GM18505 (cell line): Measurements from ENCODE around the gene PLA2G2A.

Source experiments
- ATAC-seq: cut with Tn5 transposase; IDR thresholded peaks from one replicate; pipeline ENCODE4 v1.9.1; 2021; ENCODE audit not compliant: unreplicated experiment
- POLR2A ChIP-seq: IDR thresholded peaks from 4 replicates; pipeline ENCODE4 v1.6.1; 2011; ENCODE audit warnings: borderline replicate concordance; ENCODE audit not compliant: insufficient read depth, insufficient read length; ENCODE audit errors: extremely low read depth

Gene PLA2G2A

GRCh38 chr1:19980314-19980713, 896 bp upstream of the PLA2G2A start:
- no peak for TF ChIP-seq POLR2A
- no peak for ATAC-seq

DNA sequence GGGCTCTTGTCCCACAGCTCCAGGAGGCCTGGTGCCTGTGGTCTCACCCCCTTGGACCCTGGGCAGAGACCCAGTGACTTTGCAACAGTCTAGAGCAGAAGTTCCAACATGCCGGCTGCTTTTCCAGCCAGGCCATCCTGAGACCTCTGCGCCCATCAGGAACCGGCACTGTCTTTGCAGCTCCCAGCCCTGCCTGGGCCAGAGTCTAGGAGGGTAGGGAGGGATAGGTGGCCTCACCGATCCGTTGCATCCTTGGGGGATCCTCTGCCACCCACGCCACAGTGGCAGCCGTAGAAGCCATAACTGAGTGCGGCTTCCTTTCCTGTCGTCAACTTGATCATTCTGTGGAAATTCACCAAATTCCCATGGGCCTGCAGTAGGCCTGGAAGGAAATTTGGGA, 1.3 kb downstream of the PLA2G2A start:
- no peak for TF ChIP-seq POLR2A
- no peak for ATAC-seq

GRCh38 chr1:19976317-19977003, 3.0 kb downstream of the PLA2G2A start:
- no peak for TF ChIP-seq POLR2A
- no peak for ATAC-seq

DNA sequence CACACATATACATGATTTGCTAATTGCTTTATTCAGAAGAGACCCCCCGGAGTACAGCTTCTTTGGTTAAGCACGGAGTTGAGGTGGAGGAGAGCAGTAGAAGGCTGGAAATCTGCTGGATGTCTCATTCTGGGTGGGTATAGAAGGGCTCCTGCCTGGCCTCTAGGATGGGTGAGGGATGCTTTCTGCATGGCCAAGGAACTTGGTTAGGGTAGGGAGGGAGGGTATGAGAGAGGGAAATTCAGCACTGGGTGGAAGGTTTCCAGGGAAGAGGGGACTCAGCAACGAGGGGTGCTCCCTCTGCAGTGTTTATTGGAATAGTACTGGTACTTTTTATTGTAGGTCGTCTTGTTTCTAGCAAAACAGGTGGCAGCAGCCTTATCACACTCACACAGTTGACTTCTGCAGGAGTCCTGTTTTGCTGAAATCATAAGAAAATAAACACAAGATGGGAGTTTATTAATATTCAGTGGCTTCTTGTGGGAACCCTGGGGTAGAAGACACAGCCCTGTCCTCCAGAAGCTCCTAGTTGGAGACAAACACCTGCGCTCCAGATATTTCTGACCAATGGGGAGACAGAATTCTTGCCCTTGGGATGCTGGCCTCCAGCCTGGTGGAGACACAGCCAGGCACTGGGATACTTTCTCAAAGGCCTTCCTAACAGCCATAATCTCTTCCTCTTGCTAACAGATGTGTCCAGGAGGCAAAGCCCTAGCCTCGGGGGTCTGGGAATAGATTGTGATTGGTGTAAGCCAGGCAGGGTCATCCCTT, 3.8 kb downstream of the PLA2G2A start:
- ATAC-seq = no peak
- no peak for TF ChIP-seq POLR2A

DNA sequence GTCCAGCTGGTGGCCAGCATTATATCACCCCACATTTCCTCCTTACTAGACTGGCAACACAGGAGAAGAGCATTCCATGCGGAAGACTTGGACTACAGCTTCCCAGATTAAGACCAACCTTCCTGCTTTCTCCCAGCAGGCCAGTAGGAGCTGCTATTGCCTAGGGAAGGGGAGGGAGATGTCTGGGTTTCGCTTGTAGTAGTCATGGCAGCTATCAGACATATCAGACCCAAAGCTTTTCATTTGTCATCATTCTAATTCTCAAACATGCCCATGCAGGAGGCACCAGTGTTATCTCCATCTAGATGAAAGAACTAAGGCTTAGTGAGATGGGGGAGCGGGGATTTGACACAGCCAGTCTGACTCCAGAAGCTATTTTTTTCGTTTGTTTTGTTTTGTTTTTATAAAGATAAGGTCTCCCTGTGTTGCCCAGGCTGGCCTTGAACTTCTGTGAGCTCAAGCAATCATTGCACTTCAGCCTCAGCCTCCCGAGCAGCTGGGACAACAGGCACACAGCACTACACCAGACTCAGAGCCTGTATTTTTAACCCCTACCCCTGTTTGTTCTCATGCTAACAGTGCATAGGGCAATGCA, 4.5 kb downstream of the PLA2G2A start:
- no peak for TF ChIP-seq POLR2A
- ATAC-seq = no peak

- no peak for TF ChIP-seq POLR2A
- no peak for ATAC-seq
Measured at GRCh38 chr1:19973616-19974015, 5.8 kb downstream of the PLA2G2A start.

DNA sequence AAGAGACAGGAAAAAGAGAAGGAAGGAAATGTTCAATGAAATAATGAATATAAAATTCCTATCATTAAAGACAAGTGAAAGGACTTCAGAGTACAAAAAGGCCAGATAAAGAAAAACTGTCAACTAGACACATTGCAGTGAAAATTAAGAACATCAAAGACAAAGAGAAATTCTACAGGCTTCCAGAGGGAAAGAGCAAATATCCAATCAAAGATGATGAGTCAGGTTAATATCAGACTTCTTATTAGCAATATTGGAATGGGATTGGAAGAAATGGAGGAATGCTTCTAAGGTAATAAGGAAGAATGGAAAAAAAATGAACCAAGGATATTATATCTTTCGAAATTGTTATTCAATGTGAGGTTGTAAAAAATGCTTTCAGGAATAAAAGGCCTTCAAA, 7.8 kb downstream of the PLA2G2A start:
- no peak for TF ChIP-seq POLR2A
- no peak for ATAC-seq

- no peak for TF ChIP-seq POLR2A
- ATAC-seq = no peak
Measured at GRCh38 chr1:19969898-19970660, 9.3 kb downstream of the PLA2G2A start.

DNA sequence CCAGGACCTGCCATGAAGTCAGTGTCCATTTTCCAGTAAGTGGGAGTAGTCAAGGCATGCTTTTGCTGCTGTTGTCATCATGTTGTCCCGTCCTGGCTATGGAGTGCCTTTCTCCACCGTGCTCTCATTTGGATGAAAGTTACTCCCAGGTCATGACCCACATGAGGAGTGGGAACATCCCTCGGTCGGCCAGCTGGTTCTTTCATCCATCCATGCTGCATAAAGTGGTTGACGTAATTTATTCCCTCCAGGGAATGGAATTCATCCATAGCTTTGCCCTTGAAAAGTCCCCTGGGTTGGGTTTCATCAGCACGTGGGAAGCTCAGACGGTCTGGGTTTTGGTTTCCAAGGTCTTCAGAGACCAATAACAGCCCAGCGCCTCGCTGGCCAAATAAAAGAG, 11.6 kb downstream of the PLA2G2A start:
- TF ChIP-seq POLR2A = no peak
- ATAC-seq = no peak

DNA sequence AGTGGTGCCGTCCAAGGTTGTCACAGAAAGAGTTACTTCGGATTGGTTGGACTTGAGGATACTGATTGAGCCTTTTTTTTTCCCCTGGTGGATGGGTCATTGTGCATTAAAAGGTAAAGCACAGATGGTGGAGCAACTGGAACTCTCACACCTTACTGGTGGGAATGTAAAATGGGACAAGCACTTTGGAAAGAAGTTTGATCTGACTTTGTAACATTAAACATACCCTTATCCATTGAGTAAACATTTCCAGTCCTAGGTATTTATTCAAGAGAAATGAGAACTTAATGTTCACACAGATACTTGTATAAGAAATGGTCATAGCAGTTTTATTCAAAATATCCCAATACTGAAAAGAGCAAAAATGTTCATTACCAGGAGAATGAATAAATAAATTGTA, 14.9 kb downstream of the PLA2G2A start:
- no peak for ATAC-seq
- no peak for TF ChIP-seq POLR2A

DNA sequence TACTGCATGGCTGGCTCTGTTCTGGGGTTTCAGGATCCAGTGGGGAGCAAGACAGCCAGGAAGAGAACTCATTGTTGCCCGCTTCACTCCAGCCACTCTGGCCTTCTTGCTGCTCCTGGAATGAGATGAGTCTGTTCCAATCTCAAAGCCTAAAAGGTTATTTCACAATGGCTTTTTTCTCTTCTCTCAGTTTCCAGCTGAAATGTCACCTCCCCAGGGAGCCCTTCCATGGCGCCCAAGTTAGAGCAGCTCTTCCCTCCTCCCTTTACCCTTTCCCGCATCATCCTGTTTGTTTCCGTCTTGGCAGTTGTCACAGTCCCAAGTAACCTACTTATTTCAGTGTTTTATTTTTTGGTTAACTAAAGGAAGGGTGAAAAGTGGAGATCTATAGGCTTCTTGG, 15.8 kb downstream of the PLA2G2A start:
- no peak for ATAC-seq
- no peak for TF ChIP-seq POLR2A

DNA sequence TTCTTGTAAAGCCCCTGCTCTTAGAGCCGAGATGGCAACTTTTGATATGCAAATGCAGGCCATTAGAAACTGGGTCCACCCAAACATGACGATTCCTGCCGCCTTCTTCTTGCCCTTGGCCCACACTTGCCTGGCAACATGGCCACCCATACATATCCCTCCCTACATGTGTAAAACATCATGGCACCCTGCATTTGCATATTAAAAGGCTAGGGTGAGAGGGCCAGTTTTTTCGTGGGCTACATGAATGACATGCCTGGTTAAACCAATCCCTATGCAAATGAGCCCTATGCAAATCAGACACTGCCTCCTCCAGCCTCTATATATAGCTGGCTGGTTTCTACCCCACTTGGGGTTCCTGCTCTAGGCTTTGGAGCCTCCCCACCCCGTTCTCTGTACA, 18.8 kb downstream of the PLA2G2A start:
- ATAC-seq = no peak
- TF ChIP-seq POLR2A = no peak

DNA sequence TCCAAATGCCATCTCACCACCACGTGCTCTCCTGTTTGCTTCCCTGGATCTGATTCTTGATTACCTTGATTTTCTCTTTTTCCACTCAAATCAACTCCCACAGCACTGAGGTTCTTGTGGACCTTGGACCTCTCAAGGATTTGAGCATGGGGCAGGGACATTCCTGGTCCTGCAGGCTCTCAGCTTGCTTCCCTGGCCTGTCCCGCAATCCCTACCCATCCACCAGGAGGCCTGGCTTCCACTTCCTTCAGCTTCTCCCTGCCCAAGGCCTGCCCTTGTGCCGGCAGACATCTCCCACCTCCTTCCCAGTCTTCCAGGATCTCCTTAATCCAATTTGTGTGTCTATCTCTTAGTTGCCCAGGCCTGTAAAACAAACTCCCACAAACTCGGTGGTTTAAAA, 21.6 kb downstream of the PLA2G2A start:
- ATAC-seq = no peak
- TF ChIP-seq POLR2A = no peak
